ENCODE results near the gene ADAM12.
"Not testable (repeated sequence)": the region's sequence is repeated elsewhere in the genome, so short reads cannot be mapped to it uniquely, and the experiment has no call there.

Gene ADAM12

GRCh38 chr10:126375926-126376554 lies 12.2 kb downstream of the ADAM12 start:
- DNase-seq (ENCODE audit: low spot score) = no peak
- no peak for FAIRE-seq

GRCh38 chr10:126375299-126375698 lies 13.0 kb downstream of the ADAM12 start:
- DNase-seq (ENCODE audit: low spot score) (no peak), FAIRE-seq (no peak)

- no peak for FAIRE-seq
Observed at GRCh38 chr10:126374435-126374834, 13.8 kb downstream of the ADAM12 start.

GRCh38 chr10:126373972-126374371 lies 14.3 kb downstream of the ADAM12 start:
- DNase-seq (ENCODE audit: low spot score) (no peak), FAIRE-seq (no peak)

More at GRCh38 chr10:126374435-126374834, 13.8 kb downstream of the ADAM12 start:
- no peak for DNase-seq (ENCODE audit: low spot score)

GRCh38 chr10:126373147-126373546 lies 15.1 kb downstream of the ADAM12 start:
- FAIRE-seq (no peak), DNase-seq (ENCODE audit: low spot score) (no peak)

- FAIRE-seq (no peak), DNase-seq (ENCODE audit: low spot score) (no peak)
Observed at GRCh38 chr10:126372396-126372795, 15.9 kb downstream of the ADAM12 start.

GRCh38 chr10:126369125-126369710 lies 19.1 kb downstream of the ADAM12 start:
- FAIRE-seq (no peak), DNase-seq (ENCODE audit: low spot score) (no peak)

- DNase-seq (ENCODE audit: low spot score) = no peak
- FAIRE-seq = no peak
Observed at GRCh38 chr10:126357169-126357568, 31.1 kb downstream of the ADAM12 start.

GRCh38 chr10:126353666-126354065 lies 34.6 kb downstream of the ADAM12 start:
- DNase-seq (ENCODE audit: low spot score) (no peak), FAIRE-seq (no peak)

GRCh38 chr10:126352453-126352852 lies 35.8 kb downstream of the ADAM12 start:
- FAIRE-seq = no peak
- no peak for DNase-seq (ENCODE audit: low spot score)

- no peak for FAIRE-seq
- DNase-seq (ENCODE audit: low spot score) = no peak
Observed at GRCh38 chr10:126351021-126351420, 37.3 kb downstream of the ADAM12 start.

GRCh38 chr10:126350216-126350992 lies 37.9 kb downstream of the ADAM12 start:
- DNase-seq (ENCODE audit: low spot score) = peak; percentile 84
- FAIRE-seq = peak; percentile 92

GRCh38 chr10:126349676-126350075 lies 38.6 kb downstream of the ADAM12 start:
- DNase-seq (ENCODE audit: low spot score) (no peak), FAIRE-seq (no peak)

- DNase-seq (ENCODE audit: low spot score) = no peak
- no peak for FAIRE-seq
Observed at GRCh38 chr10:126349101-126349500, 39.2 kb downstream of the ADAM12 start.

GRCh38 chr10:126343496-126343895 lies 44.8 kb downstream of the ADAM12 start:
- DNase-seq (ENCODE audit: low spot score); FAIRE-seq: not testable (repeated sequence)

GRCh38 chr10:126342680-126343079 lies 45.6 kb downstream of the ADAM12 start:
- DNase-seq (ENCODE audit: low spot score) (no peak), FAIRE-seq (no peak)

- no peak for FAIRE-seq
- no peak for DNase-seq (ENCODE audit: low spot score)
Observed at GRCh38 chr10:126341491-126341890, 46.8 kb downstream of the ADAM12 start.

- no peak for DNase-seq (ENCODE audit: low spot score)
- FAIRE-seq = no peak
Observed at GRCh38 chr10:126337251-126337810, 50.9 kb downstream of the ADAM12 start.

GRCh38 chr10:126336801-126337200 lies 51.5 kb downstream of the ADAM12 start:
- DNase-seq (ENCODE audit: low spot score) = no peak
- FAIRE-seq = no peak

GRCh38 chr10:126334272-126334671 lies 54.0 kb downstream of the ADAM12 start:
- DNase-seq (ENCODE audit: low spot score) (no peak), FAIRE-seq (no peak)

GRCh38 chr10:126332576-126332975 lies 55.7 kb downstream of the ADAM12 start:
- DNase-seq (ENCODE audit: low spot score) = no peak
- no peak for FAIRE-seq

- FAIRE-seq (no peak), DNase-seq (ENCODE audit: low spot score) (peak; percentile 23)
Observed at GRCh38 chr10:126331101-126331500, 57.2 kb downstream of the ADAM12 start.

Measured in urothelium cell line (cell line).